ENCODE results near the gene ARRB2.

GRCh38 chr17:4739122-4740024 is 28.9 kb downstream of the ARRB2 start, which contains the start of the genes CXCL16 and ZMYND15:
- TF ChIP-seq FOXM1 (IDR thresholded peaks at IDR 0.05; ENCODE audit: borderline replicate concordance) (no peak), FOXA1 (IDR thresholded peaks at IDR 0.05) (no peak), FOXK2 (IDR thresholded peaks at IDR 0.05) (no peak), L3MBTL2 (conservative IDR thresholded peaks at IDR 0.05) (peak; percentile 79)

Measured in HEK293T (cell line).